Memory B cell (primary cell): ENCODE data around the gene SLC25A21.
"Not testable (repeated sequence)": the region's sequence is repeated elsewhere in the genome, so short reads cannot be mapped to it uniquely, and the experiment has no call there.

Experiments
- ATAC-seq: fragments of 150-1000 bp; cut with Tn5 transposase; 2 replicates; pipeline ENCODE4 v1.10.0; 2021; ENCODE audit warnings: low read depth, mild to moderate bottlenecking, moderate library complexity
- DNase-seq, 2 donors: peaks; one replicate each; pipeline ENCODE4 v3.0.0; 2022; ENCODE audit warnings: low spot score in 2 of 2
- H3K27ac Mint-ChIP-seq: one replicate; pipeline ENCODE4 v1.8.0; 2022; ENCODE audit warnings: mild to moderate bottlenecking, moderate library complexity, mixed read lengths
- H3K27me3 Mint-ChIP-seq: one replicate; pipeline ENCODE4 v1.8.0; 2022; ENCODE audit warnings: mixed read lengths
- H3K36me3 Mint-ChIP-seq: one replicate; pipeline ENCODE4 v1.8.0; 2022; ENCODE audit warnings: mild to moderate bottlenecking, mixed read lengths
- H3K4me1 Mint-ChIP-seq: one replicate; pipeline ENCODE4 v1.8.0; 2022; ENCODE audit warnings: mixed read lengths
- H3K4me3 Mint-ChIP-seq: one replicate; pipeline ENCODE4 v1.8.0; 2022; ENCODE audit warnings: mild to moderate bottlenecking, moderate library complexity, mixed read lengths
- H3K9me3 Mint-ChIP-seq: one replicate; pipeline ENCODE4 v1.8.0; 2022; ENCODE audit warnings: mixed read lengths

The SLC25A21 gene

DNA sequence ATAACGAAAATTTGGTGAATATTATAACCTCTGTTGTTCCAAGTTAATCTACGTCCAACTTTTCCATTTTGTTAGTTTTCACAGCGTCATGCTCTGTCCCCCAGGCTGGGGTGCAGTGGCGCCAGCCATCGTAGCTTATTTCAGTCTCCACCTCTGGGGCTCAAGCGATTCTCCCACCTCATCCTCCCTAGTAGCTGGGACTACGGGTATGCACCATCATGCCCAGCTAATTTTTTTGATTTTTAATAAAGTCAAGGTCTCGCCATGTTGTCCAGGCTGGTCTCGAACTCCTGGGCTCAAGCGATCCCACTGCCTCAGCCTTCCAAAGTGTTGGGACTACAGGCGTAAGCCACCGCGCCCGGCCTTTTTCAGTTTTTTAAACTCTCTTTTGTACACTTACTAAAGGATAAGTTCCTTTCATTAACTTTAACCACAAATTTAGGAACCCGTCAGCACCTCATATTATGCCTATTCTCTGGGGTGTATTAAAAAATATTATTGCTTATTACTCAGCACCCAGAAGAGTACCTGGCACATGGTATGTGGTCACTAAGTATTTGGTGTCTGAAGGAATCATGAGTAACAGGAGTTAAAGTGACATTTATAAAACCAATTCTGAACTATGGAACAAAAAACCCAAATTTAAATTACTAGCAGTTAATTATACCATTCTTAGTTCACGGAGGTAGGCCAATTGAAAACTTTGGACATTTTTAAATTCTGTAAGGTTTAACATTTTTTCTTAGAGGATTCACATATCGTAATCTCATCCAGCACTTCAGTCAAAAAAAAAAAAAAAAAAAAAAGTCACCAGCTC lies 24.4 kb upstream of the SLC25A21 start:
- ATAC-seq: no peak
- peaks cover 2% of the 10 kb centered on the region for H3K4me1 Mint-ChIP-seq
- H3K9me3 Mint-ChIP-seq: peaks cover 1% of the 10 kb centered on the region
- H3K27ac Mint-ChIP-seq: no peak overlapping the region
- DNase-seq: no peak
- H3K27me3 Mint-ChIP-seq: no peaks in the 10 kb centered on the region
- no peaks in the 10 kb centered on the region for H3K36me3 Mint-ChIP-seq
- H3K4me3 Mint-ChIP-seq: peak overlapping the region; percentile 43

DNA sequence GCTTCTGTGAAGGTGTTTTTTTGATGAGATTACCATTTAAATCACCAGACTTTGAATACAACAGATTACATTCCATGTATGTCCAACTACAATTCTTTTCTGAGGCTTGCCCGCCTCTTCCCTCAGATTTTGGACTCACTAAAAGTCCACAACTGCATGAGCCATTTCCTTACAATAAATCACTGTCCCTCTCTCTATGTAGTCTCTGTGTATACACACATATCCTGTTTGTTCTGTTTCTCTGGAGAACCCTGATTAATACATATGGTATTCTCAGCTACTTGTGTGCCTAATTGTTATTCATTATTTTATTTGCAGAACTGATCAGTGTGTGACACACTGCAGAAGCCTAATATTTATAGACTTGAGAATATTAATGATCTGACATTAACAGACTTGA lies 22.9 kb upstream of the SLC25A21 start:
- Mint-ChIP-seq H3K4me3 (no peak overlapping the region), H3K4me1 (peaks cover 2% of the 10 kb centered on the region), H3K36me3 (no peaks in the 10 kb centered on the region), H3K9me3 (peaks cover 3% of the 10 kb centered on the region), H3K27me3 (no peaks in the 10 kb centered on the region), H3K27ac (no peak overlapping the region)
- DNase-seq: no peak
- no peak for ATAC-seq

DNA sequence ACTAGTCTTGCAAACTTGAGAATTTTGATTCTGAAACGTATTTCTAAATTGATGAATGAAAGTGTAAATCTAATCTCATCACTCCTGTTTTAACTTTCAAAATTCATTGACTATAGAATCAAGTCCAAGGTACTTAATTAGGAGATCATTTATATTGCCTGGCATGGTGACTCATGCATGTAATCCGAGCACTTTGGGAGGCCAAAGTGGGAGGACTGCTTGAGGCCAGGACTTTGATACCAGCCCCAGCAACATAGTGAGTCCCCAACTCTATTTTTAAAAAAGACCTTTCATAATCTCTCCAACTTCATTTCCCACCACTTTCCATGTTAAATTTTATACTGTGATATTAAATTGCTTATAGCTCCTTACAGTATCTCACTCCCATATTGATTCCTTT lies 22.3 kb upstream of the SLC25A21 start:
- Mint-ChIP-seq H3K4me1 (peaks cover 2% of the 10 kb centered on the region), H3K27ac (no peak overlapping the region), H3K36me3 (no peaks in the 10 kb centered on the region), H3K4me3 (no peak overlapping the region), H3K27me3 (no peaks in the 10 kb centered on the region), H3K9me3 (peaks cover 3% of the 10 kb centered on the region)
- no peak for ATAC-seq
- DNase-seq: no peak

DNA sequence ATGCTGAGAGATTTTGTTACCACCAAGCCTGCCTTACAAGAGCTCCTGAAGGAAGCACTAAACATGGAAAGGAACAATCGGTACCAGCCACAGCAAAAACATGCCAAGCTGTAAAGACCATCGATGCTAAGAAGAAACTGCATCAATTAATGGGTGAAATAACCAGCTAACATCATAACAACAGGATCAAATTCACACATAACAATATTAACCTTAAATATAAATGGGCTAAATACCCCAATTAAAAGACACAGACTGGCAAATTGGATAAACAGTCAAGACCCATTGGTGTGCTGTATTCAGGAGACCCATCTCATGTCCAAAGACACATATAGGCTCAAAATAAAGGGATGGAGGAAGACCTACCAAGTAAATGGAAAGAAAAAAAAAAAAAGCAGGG lies 17.3 kb upstream of the SLC25A21 start:
- not testable (repeated sequence) for H3K4me3 Mint-ChIP-seq, ATAC-seq

DNA sequence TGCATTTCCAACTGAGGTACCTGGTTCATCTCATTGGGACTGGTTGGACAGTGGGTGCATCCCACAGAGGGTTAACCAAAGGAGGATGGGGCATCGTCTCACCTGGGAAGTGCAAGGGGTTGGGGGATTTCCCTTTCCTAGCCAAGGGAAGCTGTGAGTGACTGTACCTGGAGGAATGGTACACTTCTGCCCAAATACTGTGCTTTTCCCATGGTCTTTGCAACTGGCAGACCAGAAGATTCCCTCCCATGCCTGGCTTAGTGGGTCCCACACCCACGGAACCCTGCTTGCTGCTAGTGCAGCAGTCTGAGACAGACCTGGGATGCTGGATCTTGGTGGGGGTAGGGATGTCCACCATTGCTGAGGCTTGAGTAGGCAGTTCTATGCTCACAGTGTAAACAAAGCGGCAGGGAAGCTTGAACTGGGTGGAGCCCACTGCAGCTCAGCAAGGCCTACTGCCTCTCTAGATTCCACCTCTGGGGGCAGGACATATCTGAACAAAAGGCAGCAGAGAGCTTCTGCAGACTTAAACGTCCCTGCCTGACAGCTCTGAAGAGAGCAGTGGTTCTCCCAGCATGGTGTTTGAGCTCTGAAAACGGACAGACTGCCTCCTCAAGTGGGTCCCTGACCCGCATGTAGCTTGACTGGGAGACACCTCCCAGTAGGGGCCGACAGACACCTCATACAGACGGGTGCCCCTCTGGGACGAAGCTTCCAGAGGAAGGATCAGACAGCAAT lies 15.6 kb upstream of the SLC25A21 start:
- H3K27ac Mint-ChIP-seq, DNase-seq, H3K4me1 Mint-ChIP-seq, H3K27me3 Mint-ChIP-seq, H3K9me3 Mint-ChIP-seq, H3K4me3 Mint-ChIP-seq, ATAC-seq, H3K36me3 Mint-ChIP-seq: not testable (repeated sequence)

More for the DNA sequence above, 17.3 kb upstream of the SLC25A21 start:
- H3K4me1 Mint-ChIP-seq, H3K27me3 Mint-ChIP-seq, H3K27ac Mint-ChIP-seq, DNase-seq, H3K9me3 Mint-ChIP-seq, H3K36me3 Mint-ChIP-seq: not testable (repeated sequence)

DNA sequence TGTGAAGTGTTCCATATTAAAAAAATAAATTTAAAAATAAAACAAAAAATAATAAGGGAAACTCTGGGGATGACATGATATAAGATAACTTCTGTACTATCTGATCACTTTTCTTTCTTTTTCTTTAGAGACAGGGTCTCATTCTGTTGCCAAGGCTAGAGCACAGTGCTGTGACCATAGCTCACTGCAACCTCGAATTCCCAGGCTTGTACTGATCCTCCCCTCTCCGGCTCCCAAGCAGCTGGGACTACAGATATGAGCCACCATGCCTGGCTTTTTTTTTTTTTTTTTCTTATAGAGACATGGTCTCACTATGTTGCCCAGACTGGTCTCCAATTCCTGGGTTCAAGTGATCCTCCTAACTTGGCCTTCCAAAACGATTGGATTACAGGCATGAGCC lies 14.9 kb upstream of the SLC25A21 start:
- Mint-ChIP-seq H3K4me1 (no peaks in the 10 kb centered on the region), H3K27me3 (no peaks in the 10 kb centered on the region), H3K9me3 (peaks cover 4% of the 10 kb centered on the region), H3K36me3 (no peaks in the 10 kb centered on the region), H3K27ac (no peak overlapping the region), H3K4me3 (no peak overlapping the region)
- no peak for ATAC-seq
- DNase-seq: no peak

DNA sequence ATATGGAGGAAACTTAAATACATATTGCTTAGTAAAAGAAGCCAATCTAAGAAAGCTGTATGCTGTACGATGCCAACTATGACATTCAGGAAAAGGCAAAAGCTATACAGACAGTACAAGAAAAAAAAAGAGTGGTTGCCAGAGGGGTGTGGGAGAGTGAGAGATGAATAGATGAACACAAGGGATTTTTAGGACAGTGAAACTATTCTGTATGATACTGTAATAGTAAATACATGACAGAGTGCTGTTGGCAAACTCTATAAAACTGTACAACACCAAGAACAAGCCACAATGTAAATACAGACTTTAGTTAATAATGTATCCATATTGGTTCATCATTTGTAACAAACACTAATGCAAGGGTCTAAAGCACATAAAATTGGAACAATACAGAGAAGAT lies 14.5 kb upstream of the SLC25A21 start:
- Mint-ChIP-seq H3K9me3 (peaks cover 6% of the 10 kb centered on the region), H3K4me1 (no peaks in the 10 kb centered on the region), H3K27me3 (no peaks in the 10 kb centered on the region), H3K27ac (no peak overlapping the region), H3K36me3 (no peaks in the 10 kb centered on the region), H3K4me3 (no peak overlapping the region)
- no peak for DNase-seq
- no peak for ATAC-seq

DNA sequence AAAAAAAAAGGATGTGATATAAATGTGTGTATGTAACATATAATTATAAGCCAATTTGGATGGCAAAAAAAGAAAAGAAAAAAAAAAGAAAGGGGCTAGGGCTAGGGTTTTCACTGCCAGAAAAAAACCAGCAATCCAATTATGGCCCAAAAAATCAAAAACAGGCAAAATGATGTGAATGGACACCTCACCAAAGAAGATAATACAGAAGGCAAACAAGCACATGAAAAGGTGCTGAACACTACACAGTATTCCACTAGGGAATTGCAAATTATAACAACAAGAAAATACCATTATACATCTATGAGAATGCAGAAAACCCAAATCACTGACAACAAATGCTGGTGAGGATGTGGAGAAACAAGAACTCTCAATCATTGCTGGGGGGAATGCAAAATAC lies 13.3 kb upstream of the SLC25A21 start:
- H3K27ac Mint-ChIP-seq: no peak overlapping the region

DNA sequence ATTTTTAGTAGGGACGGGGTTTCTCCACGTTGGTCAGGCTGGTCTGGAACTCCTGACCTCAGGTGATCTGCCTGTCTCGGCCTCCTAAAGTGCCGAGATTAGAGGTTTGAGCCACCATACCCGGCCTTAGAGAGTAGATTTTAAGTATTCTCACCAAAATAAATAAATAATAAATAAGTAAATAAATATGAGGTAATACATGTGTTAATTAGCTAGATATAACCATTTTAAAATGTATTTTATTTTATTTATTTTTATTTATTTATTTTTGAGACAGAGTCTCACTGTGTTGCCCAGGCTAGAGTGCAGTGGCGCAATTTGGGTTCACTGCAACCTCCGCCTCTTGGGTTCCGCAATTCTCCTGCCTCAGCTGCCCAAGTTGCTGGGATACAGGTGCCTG lies 12.1 kb upstream of the SLC25A21 start:
- not testable (repeated sequence) for DNase-seq, H3K4me3 Mint-ChIP-seq, H3K4me1 Mint-ChIP-seq, H3K9me3 Mint-ChIP-seq, H3K36me3 Mint-ChIP-seq, H3K27me3 Mint-ChIP-seq, H3K27ac Mint-ChIP-seq, ATAC-seq

More for the DNA sequence above, 13.3 kb upstream of the SLC25A21 start:
- no peak for DNase-seq
- Mint-ChIP-seq H3K4me1 (no peaks in the 10 kb centered on the region), H3K27me3 (no peaks in the 10 kb centered on the region), H3K36me3 (no peaks in the 10 kb centered on the region), H3K4me3 (no peak overlapping the region), H3K9me3 (peaks cover 5% of the 10 kb centered on the region)
- ATAC-seq: no peak

DNA sequence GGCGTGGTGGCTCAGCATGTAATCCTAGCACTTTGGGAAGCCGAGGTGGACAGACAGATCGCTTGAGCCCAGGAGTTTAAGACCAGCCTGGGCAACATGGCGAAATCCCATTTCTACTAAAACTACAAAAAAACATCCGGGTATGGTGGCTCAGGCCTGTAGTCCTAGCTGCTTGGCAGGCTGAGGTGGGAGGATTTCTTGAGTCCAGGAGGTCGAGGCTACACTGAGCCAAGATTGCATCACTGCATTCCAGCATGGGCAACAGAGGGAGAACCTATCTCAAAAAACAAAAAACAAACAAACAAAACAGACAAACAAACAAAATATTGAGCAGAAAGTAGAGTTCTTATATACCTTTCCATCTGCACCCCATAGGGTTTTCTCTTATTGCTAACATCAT lies 9.0 kb upstream of the SLC25A21 start:
- Mint-ChIP-seq H3K27ac (no peak overlapping the region), H3K4me3 (no peak overlapping the region), H3K27me3 (no peaks in the 10 kb centered on the region), H3K4me1 (no peaks in the 10 kb centered on the region), H3K36me3 (no peaks in the 10 kb centered on the region), H3K9me3 (peaks cover 9% of the 10 kb centered on the region)
- ATAC-seq (no peak), DNase-seq (no peak)

DNA sequence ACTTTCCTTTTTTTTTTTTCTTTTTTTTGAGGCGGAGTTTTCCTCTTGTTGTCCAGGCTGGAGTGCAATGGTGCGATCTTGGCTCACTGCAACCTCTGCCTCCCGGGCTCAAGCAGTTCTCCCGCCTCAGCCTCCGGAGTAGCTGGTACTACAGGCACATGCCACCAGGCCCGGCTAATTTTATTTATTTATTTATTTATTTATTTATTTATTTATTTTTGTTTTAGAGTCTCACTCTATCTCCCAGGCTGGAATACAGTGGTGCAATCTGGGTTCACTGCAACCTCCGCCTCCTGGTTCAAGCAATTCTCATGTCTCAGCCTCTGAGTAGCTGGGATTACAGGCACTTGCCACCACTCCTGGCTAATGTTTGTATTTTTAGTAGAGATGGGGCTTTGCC lies 8.5 kb upstream of the SLC25A21 start:
- not testable (repeated sequence) for H3K4me3 Mint-ChIP-seq, H3K4me1 Mint-ChIP-seq, H3K27ac Mint-ChIP-seq, DNase-seq, H3K36me3 Mint-ChIP-seq, ATAC-seq, H3K27me3 Mint-ChIP-seq, H3K9me3 Mint-ChIP-seq

DNA sequence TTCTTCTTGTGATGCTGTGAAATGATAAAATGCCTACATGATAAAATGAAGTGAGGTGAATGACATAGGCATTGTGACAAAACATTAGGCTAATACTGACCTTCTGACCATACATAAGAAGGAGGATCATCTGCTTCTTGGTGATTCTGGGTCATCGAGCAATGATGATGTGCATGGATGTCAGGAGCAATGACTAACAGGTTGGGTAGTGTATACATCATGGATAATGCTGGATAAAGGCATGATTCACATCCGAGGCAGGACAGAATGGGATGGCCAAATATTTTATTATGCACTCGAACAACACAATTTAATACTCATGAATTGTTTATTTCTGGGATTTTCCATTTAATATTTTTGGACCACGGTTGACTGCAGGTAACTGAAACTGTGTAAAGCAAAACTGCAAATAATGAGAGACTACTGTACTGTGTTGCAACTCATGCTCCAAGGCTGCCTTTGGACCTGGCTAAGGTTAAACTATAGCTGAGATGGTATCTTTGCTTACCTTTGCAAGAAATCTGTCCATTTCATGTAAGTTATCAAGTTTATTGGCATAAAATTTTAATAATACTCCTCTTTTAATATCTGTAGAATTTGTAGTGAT lies 7.6 kb upstream of the SLC25A21 start:
- H3K27ac Mint-ChIP-seq: no peak overlapping the region
- no peaks in the 10 kb centered on the region for H3K4me1 Mint-ChIP-seq
- ATAC-seq (no peak), DNase-seq (no peak)
- no peaks in the 10 kb centered on the region for H3K27me3 Mint-ChIP-seq
- no peaks in the 10 kb centered on the region for H3K36me3 Mint-ChIP-seq
- no peak overlapping the region for H3K4me3 Mint-ChIP-seq
- peaks cover 9% of the 10 kb centered on the region for H3K9me3 Mint-ChIP-seq

DNA sequence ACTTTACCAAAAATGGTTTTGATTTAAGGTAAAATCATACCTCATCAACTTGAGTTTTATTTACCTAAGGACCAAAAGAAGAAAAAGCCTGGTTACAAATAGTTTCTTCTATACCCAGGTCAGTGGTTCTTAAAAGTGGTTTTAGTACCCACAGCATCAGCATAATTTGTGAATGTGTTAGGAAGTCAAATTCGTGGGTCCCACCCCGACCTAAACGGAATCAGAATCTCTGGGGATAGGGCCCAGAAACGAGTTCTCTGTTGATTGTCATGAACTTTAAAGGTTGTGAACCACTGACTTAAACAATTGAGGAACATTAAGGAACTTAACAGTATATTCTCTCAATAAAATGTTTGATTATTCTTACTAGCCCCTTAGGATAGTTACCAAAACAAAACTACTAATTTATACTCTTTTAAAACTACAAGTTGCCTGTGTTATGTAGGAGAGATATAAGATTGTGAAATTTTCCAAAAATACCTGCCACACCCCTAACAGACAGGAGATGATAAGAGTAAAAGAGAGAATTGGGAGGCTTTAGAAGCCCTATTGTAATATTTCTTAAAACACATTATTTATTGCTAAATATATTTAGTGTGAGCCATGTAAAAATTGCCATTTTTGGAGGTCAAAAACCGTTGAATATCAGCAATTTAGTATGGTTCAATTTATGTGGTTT lies 669 bp upstream of the SLC25A21 start:
- Mint-ChIP-seq H3K36me3 (no peaks in the 10 kb centered on the region), H3K27ac (no peak overlapping the region), H3K27me3 (no peaks in the 10 kb centered on the region), H3K4me1 (no peaks in the 10 kb centered on the region), H3K9me3 (peaks cover 6% of the 10 kb centered on the region), H3K4me3 (no peak overlapping the region)
- no peak for DNase-seq
- no peak for ATAC-seq

DNA sequence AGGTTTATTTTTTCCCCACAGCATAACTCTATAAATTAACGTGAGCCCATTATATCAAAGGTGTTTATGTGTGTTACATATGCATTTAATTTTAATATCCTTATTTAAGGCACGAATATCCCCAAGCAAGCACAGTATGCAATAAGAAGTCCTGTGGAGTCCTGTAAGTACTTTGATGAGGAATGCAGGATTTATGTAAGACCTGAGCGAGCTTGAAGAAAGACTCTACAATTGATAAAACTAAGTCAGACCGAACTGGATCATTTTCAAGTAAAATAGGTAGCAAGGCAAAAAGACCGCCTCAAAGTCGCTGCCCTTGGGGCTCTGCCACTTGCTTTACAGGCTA lies 755 bp downstream of the SLC25A21 start:
- Mint-ChIP-seq H3K27me3 (no peaks in the 10 kb centered on the region), H3K9me3 (peaks cover under 1% of the 10 kb centered on the region), H3K4me3 (no peak overlapping the region), H3K4me1 (no peaks in the 10 kb centered on the region), H3K36me3 (no peaks in the 10 kb centered on the region), H3K27ac (no peak overlapping the region)
- DNase-seq (no peak), ATAC-seq (no peak)
